GM23338 (cell line): ENCODE measurements around the gene RSPH6A. TPM values are rescaled to one million over a fixed set of nuclear protein-coding genes. Genes with fewer than 3 reads are reported as not detected.

Experiments used
- ATAC-seq: fragments of 200-7000 bp; cut with Tn5 transposase; 3 replicates; pipeline ENCODE4 v1.9.1; 2020
- DNase-seq: peaks from one replicate; pipeline ENCODE4 v3.0.0-alpha.2; 2015; ENCODE audit warnings: low spot score
- H2AFZ ChIP-seq: fragments of 200-600 bp; sonication (generic); 2 replicates; pipeline ENCODE4 v1.8.0; 2016; ENCODE audit warnings: antibody characterized with exemption, mild to moderate bottlenecking, moderate library complexity
- H3F3A ChIP-seq: fragments of 200-600 bp; sonication (generic); replicated peaks from 2 replicates; pipeline ENCODE4 v1.8.0; 2017; ENCODE audit warnings: antibody characterized with exemption, mixed run types, low read depth
- H3K27ac ChIP-seq: fragments of 200-600 bp; sonication (generic); 2 replicates; pipeline ENCODE4 v1.6.1; 2016; ENCODE audit warnings: low read depth
- H3K27me3 ChIP-seq: fragments of 200-600 bp; sonication (generic); 2 replicates; pipeline ENCODE4 v1.8.0; 2016; ENCODE audit warnings: mild to moderate bottlenecking, mixed run types, moderate library complexity; ENCODE audit not compliant: insufficient read depth
- H3K36me3 ChIP-seq: fragments of 200-600 bp; sonication (generic); 2 replicates; pipeline ENCODE4 v1.8.0; 2016; ENCODE audit warnings: mild to moderate bottlenecking; ENCODE audit not compliant: insufficient read depth
- H3K4me1 ChIP-seq: fragments of 200-600 bp; sonication (generic); 2 replicates; pipeline ENCODE4 v1.8.0; 2016; ENCODE audit warnings: mild to moderate bottlenecking, moderate library complexity; ENCODE audit not compliant: insufficient read depth
- H3K4me2 ChIP-seq: fragments of 200-600 bp; sonication (generic); 2 replicates; pipeline ENCODE4 v1.7.1; 2017; ENCODE audit warnings: mixed run types
- H3K4me3 ChIP-seq: fragments of 200-600 bp; sonication (generic); 2 replicates; pipeline ENCODE4 v1.6.1; 2016; ENCODE audit warnings: mixed run types
- H3K79me2 ChIP-seq: fragments of 200-600 bp; sonication (generic); replicated peaks from 2 replicates; pipeline ENCODE4 v1.8.0; 2017; ENCODE audit warnings: mild to moderate bottlenecking; ENCODE audit not compliant: insufficient read depth
- H3K9me2 ChIP-seq: fragments of 200-600 bp; sonication (generic); 2 replicates; pipeline ENCODE4 v1.8.0; 2017; ENCODE audit not compliant: insufficient read depth
- H4K20me1 ChIP-seq: fragments of 200-600 bp; sonication (generic); replicated peaks from 2 replicates; pipeline ENCODE4 v1.8.0; 2017; ENCODE audit warnings: mild to moderate bottlenecking; ENCODE audit not compliant: insufficient read depth
- H3K27ac Mint-ChIP-seq: 2 replicates; pipeline ENCODE4 v1.8.0; 2020; ENCODE audit warnings: inconsistent platforms, mild to moderate bottlenecking, moderate library complexity, mixed read lengths
- H3K27me3 Mint-ChIP-seq: 3 replicates; pipeline ENCODE4 v1.8.0; 2022; ENCODE audit warnings: low read depth, mild to moderate bottlenecking, moderate library complexity, mixed read lengths, inconsistent platforms; ENCODE audit not compliant: insufficient read depth, poor library complexity
- H3K36me3 Mint-ChIP-seq: 3 replicates; pipeline ENCODE4 v1.8.0; 2021; ENCODE audit warnings: low read depth, mild to moderate bottlenecking, inconsistent platforms, moderate library complexity, mixed read lengths
- H3K4me1 Mint-ChIP-seq: 3 replicates; pipeline ENCODE4 v1.8.0; 2020; ENCODE audit warnings: mild to moderate bottlenecking, inconsistent platforms, mixed read lengths
- H3K4me3 Mint-ChIP-seq: 3 replicates; pipeline ENCODE4 v1.8.0; 2021; ENCODE audit warnings: moderate library complexity, mild to moderate bottlenecking, inconsistent platforms, mixed read lengths
- H3K9me3 Mint-ChIP-seq: 3 replicates; pipeline ENCODE4 v1.8.0; 2020; ENCODE audit warnings: moderate library complexity, mild to moderate bottlenecking, inconsistent platforms, mixed read lengths
- CREB1 ChIP-seq: fragments of 250-450 bp; sonication (Bioruptor Pico); IDR thresholded peaks from 2 replicates; pipeline ENCODE4 v1.5.0; 2020; ENCODE audit warnings: low read depth, mild to moderate bottlenecking, moderate library complexity
- CTCF ChIP-seq, 2 experiments: fragments of 200-600 bp in 1 of 2; sonication (generic) in 1 of 2; conservative IDR thresholded peaks; 2 replicates each; pipeline versions ENCODE4 v1.5.1 to v1.6.1; 2016 to 2017; ENCODE audit warnings: antibody characterized with exemption in 2 of 2, low read depth in 2 of 2, mild to moderate bottlenecking in 2 of 2, moderate library complexity in 1 of 2
- ETS1 ChIP-seq: IDR thresholded peaks from 2 replicates; pipeline ENCODE4 v1.6.1; 2016; ENCODE audit warnings: antibody characterized with exemption
- EZH2 ChIP-seq: fragments of 200-600 bp; sonication (generic); IDR thresholded peaks from one replicate; pipeline ENCODE4 v1.8.0; 2017; ENCODE audit warnings: antibody characterized with exemption, mild to moderate bottlenecking, low read depth; ENCODE audit not compliant: unreplicated experiment
- EZH2phosphoT487 ChIP-seq: fragments of 200-600 bp; sonication (generic); IDR thresholded peaks from one replicate; pipeline ENCODE4 v1.8.1; 2018; ENCODE audit warnings: antibody characterized with exemption; ENCODE audit not compliant: unreplicated experiment
- JUNB ChIP-seq: IDR thresholded peaks from one replicate; pipeline ENCODE4 v1.6.1; 2016; ENCODE audit warnings: antibody characterized with exemption; ENCODE audit not compliant: unreplicated experiment
- NANOG ChIP-seq: IDR thresholded peaks from 2 replicates; pipeline ENCODE4 v1.6.1; 2016; ENCODE audit warnings: antibody characterized with exemption, borderline replicate concordance
- POLR2AphosphoS5 ChIP-seq: IDR thresholded peaks from 2 replicates; pipeline ENCODE4 v1.6.1; 2016; ENCODE audit warnings: antibody characterized with exemption, low read depth
- REST ChIP-seq: IDR thresholded peaks from one replicate; pipeline ENCODE4 v1.6.1; 2018; ENCODE audit warnings: antibody characterized with exemption; ENCODE audit not compliant: unreplicated experiment
- STAT1 ChIP-seq: IDR thresholded peaks from one replicate; pipeline ENCODE4 v1.6.1; 2016; ENCODE audit warnings: antibody characterized with exemption; ENCODE audit not compliant: unreplicated experiment
- ZNF114 ChIP-seq: fragments of 250-450 bp; sonication (Bioruptor Pico); IDR thresholded peaks from 2 replicates; pipeline ENCODE4 v1.5.0; 2020; ENCODE audit warnings: mild to moderate bottlenecking, moderate library complexity
- ZNF331 ChIP-seq: fragments of 250-450 bp; sonication (Bioruptor Pico); IDR thresholded peaks from 2 replicates; pipeline ENCODE4 v1.5.0; 2020; ENCODE audit warnings: low read depth, mild to moderate bottlenecking, moderate library complexity
- ZNF462 ChIP-seq: fragments of 250-450 bp; sonication (Bioruptor Pico); IDR thresholded peaks from 2 replicates; pipeline ENCODE4 v1.5.0; 2020; ENCODE audit warnings: mild to moderate bottlenecking, moderate library complexity
- polyA plus RNA-seq: library from polyadenylated mRNA; unstranded; fragments of >200 nt; fragmentation: Nextera tagmentation; extraction: Ambion mirVana; gene quantifications from 2 replicates; pipeline ENCODE4 v1.2.1, GENCODE V29; 2016
- total RNA-seq: library from RNA; depleted of rRNA; stranded (reverse); fragments of >200 nt; shearing (Covaris generic); gene quantifications from 2 replicates; pipeline ENCODE4 v1.2.3, GENCODE V29; 2014

RSPH6A gene
- total and polyA plus RNA-seq, 2 experiments from 2014 or later: 0.11 to 0.21 TPM

- Histone ChIP-seq H3K4me1 (no peaks in the 10 kb centered on the region), H3K4me3 (no peak overlapping the region), H3K4me2 (no peak overlapping the region), H3F3A (no peaks in the 10 kb centered on the region), H3K79me2 (no peaks in the 10 kb centered on the region), H3K9me2 (no peaks in the 10 kb centered on the region), H3K27me3 (no peaks in the 10 kb centered on the region), H3K36me3 (no peaks in the 10 kb centered on the region), H4K20me1 (no peaks in the 10 kb centered on the region), H2AFZ (no peak overlapping the region; the same call in 1 of the 2 replicates), H3K27ac (no peak overlapping the region)
- ATAC-seq (no peak), DNase-seq (no peak)
- Mint-ChIP-seq H3K27me3 (peaks cover 12% of the 10 kb centered on the region), H3K9me3 (no peaks in the 10 kb centered on the region; the same call in 2 of the 3 replicates), H3K36me3 (no peaks in the 10 kb centered on the region), H3K4me1 (peaks cover 12% of the 10 kb centered on the region), H3K4me3 (no peak overlapping the region), H3K27ac (no peak overlapping the region)
- TF ChIP-seq ZNF114: no peak
- no peak for TF ChIP-seq EZH2phosphoT487
- TF ChIP-seq STAT1: no peak
- TF ChIP-seq REST: no peak
- no peak for TF ChIP-seq NANOG
- TF ChIP-seq POLR2AphosphoS5: no peak
- no peak for TF ChIP-seq CREB1
- TF ChIP-seq EZH2: no peak
- TF ChIP-seq CTCF (conservative IDR thresholded peaks at IDR 0.05; ENCODE audit: low read depth in 2 of 2): no peak
- TF ChIP-seq ZNF462: no peak
- no peak for TF ChIP-seq ZNF331 (CRISPR knock-in tag)
- TF ChIP-seq JUNB: no peak
- TF ChIP-seq ETS1: no peak
Observed at GRCh38 chr19:45804959-45805230, 10.2 kb downstream of the RSPH6A start.
